HG02938 (cell line): ENCODE measurements around the gene EZH2.

Experiments used
- ATAC-seq: cut with Tn5 transposase; IDR thresholded peaks from one replicate; pipeline ENCODE4 v1.9.1; 2021; ENCODE audit warnings: mild to moderate bottlenecking, moderate library complexity; ENCODE audit not compliant: unreplicated experiment

The EZH2 gene

DNA sequence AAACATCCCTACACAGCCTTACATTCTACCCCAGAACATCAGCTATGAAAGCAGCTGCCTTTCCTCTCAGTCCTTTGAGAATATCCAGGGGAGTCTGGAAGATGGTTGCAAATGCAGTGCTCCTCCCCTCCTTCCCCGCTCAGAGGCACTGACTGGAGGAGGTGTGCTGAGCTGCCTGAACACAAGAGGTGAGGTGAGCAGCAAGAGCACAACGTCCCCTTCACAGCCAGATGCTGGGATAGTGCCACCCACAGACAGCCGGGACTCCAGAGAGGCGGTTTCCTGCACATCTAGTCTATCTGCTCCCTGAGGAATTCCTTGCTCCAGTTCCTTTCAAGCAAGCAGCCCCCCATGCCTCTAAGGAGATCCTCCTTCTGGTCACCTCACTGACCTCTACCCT is 74.2 kb downstream of the EZH2 start:
- ATAC-seq, result no peak

DNA sequence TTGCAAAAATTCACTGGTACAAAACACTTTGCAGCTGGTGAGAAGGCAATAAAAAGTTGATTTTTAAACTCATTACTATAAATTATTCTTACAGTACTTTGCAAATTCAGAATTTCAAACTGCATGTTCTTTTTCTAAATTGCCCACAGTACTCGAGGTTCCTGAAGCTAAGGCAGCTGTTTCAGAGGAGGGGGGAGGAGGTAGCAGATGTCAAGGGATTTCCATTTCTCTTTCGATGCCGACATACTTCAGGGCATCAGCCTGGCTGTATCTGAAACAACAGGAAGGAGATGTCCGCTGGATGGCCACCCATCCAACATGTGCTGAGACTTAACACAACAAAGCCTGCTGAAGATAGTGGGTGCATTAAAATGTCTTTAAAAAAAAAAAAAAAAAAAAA is 76.7 kb downstream of the EZH2 start:
- no peak for ATAC-seq

DNA sequence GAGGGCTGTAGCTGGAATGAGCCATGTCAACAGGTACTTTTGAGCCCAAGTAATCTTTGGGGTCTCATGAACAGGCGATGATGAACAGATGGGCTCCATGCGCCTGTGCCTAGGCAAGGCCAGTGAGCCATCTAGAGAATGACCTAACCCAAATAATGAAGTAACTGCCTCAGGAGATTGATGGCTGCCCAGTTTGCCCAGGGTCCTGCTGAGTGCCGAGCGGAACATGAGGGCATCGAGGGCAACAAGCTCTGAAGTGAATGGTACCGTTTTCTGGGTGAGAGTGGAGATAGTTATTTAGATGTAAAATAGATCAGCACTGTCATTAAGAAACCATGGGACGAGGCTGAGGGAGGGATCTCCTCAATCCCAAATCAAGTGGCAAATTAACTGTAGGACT is 77.9 kb downstream of the EZH2 start:
- ATAC-seq, result no peak

DNA sequence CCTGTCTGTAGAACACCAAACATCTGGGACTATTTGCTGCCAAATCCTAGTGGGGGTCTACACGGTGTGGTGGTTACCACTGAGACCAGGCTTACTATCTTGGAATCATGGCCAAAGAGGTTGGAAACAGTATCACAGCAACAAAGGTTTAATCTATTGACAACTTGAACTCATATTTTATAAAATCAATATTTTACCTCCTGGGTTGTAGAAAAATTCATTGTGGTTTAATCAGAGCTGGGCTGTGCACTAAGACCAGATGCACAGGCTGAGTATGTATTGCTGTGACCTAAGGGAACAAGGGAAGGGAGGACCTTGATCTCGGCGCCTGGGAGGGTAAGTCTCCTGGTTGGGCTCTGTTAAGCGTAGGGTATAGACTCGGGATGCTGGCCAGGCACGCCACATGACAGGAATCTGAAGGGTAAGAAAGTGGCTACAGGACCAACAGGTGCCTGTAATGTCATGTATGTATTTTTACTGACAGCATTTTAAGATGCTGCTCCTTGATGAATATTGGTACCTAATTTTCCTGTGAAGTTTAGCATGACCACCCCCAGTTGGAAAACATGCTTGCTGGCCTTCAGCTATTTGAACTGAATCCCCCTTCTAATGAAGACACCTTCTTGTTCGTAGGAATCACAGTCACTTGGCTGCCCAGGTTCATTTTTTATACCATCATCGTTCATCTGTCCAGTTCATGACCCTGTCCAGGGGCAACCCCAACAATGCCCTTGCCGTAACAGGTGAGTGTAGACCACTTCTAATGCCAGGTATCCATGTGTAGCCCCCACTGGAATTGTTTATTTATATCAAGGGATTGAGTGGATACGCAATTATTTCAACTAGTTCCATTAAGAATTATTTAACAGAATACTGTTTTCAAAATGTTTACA is 79.5 kb downstream of the EZH2 start:
- no peak for ATAC-seq

DNA sequence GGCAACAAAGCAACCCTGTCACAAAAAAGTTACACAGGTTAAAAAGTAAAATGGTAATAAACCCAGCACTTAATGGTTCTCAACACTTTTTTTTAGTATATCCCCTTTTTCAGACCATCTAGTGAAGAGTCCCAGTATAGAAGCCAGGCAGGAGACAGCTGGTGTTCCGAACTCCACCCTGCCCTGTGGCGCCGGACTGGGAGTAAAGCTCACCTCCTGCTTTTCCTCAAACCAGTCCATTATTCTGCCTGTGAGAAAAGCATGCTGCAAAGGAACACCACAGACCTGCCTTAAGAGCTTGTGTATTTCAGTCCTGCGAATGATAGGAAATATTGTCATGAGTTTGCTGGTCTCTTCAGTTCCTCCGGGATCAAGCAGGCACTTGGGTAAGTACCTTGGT is 81.0 kb downstream of the EZH2 start:
- ATAC-seq, result no peak

DNA sequence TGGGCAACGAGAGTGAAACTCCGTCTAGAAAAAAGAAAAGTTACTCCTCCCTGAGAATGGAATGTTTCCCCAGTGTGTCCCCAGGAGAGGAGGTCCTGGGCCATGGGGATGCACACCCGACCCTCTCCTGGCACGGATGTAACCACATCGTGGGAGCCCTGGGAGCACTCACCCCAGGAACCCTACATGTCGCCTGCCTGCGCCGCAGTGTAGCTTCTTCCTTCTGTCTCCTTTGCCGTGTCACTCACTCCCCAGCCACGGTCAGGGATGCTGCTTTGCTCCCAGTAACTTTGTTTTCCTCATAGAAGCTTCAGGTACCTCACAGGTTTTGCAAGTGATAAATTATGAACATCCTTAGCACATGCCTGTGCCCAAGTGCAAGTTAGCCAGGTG is 82.0 kb downstream of the EZH2 start:
- ATAC-seq, result no peak

DNA sequence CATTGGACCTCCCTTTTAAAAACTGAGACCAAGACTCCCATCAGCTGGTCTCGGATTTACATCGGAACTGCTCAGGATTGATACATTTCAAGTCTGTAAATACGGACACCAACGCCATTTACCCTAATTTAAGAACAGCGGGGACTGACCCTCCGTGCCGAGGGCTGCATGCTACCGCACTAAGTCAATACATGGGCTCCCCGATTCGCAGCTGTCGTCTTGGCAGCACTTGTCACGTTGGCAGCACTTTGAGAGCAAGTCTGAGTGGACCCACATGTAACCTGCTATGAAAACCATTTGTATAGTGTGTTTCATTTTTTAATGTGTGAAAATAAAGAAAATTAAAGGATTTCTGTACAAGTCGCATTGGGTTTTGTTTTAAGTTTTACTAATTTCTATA is 83.4 kb downstream of the EZH2 start:
- no peak for ATAC-seq

DNA sequence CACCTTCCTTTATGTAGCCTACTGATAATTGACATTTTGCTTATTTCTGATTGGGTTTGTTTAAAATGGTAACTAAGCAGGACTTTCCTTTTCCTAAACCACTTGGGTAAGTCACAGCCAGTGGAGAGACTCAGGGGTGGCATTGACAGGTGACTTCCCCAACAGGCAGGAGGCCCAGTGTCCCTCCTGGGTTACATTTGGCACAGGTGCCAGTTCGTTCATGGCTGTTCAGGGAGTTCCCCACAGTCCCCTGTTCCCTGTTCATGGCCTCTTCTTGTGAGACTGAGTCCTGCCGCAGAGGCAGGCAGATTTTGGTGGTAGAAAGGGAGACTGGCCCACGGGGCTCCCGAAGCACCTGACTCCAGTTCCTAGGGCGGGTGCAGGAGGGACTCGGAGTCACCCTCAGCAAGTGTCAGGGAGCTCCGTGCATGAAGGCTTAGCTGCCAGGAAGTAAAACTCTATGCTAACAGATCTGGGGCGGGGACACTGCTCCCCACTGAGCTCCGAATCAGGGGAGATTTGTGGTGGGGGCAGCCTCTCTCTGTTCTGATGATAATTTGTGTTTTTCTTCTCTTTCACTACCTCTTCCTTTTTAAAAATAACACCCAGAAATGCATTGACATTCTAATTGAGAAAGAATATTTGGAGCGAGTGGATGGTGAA is 84.1 kb downstream of the EZH2 start:
- ATAC-seq, result no peak

DNA sequence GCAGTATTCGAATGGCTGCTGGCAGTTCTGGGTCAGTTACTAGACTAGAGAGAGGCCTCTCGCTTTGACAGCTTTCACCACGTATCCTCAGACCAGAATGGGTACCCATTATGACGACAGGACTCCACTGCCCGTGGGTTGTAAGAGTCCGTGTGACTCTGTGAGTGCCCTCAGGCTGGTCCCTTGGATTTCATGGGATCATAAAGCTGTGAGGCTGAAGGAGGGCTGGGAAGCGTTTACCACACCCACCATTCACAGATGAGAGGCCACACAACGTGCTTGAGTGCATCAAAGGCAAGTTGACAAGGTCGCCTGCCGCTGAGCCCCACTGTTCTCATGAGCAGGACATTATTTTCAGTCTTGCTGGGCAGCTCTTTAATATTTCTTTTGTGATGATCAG is 87.2 kb downstream of the EZH2 start:
- ATAC-seq, result no peak

DNA sequence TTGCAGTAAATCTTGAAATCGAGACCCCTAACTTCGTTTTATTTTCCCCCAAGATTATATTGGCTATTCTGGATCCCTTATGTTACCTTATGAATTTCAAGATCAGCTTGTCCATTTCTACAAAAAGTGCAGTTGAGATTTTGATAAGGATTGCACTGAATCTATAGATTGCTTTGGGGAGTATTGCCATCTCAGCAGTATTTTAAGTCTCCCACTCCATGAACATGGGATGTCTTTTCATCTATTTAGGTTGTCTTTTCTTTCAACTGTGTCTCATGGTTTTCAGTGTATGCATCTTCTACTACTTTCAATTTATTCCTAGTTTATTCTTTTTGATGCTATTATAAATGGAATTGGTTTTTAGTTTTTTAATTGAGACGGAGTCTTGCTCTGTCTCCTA is 89.6 kb downstream of the EZH2 start:
- no peak for ATAC-seq

DNA sequence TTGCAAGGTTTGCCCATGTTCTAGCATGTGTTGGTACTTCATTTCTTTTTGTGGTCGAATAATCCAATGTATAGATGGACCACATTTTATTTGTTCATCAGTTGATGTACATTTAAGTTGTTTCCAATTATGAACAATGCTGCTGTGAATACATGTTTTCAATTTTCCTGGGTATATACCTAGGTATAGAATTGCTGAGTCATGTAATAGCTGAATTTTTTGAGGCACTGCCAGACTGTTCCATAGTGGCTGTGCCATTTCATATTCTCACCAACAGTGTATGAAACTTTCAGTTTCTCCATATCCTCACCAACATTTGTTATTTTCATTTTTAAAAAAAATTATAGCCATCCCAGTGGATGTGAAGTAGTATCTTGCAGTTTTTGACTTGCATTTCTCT is 90.5 kb downstream of the EZH2 start:
- no peak for ATAC-seq

DNA sequence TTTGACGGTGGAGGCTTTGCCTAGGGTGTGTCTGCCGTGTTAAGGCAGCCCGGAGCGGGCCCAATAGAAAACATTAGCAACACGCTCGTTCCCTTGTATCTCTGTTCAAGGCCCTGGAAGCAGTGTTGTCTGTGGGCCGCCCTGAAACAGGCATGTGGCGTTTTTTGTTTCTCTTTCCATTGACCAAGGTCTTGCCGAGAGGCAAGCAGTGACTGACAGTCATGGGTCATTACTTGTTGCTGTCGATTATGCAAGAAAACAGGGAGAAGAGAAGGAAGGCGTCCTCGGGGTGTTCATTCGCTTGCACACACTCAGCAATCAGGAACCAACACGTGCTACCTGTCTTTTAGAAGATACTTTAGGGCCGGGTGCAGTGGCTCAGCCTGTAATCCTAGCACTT is 92.5 kb downstream of the EZH2 start:
- no peak for ATAC-seq

DNA sequence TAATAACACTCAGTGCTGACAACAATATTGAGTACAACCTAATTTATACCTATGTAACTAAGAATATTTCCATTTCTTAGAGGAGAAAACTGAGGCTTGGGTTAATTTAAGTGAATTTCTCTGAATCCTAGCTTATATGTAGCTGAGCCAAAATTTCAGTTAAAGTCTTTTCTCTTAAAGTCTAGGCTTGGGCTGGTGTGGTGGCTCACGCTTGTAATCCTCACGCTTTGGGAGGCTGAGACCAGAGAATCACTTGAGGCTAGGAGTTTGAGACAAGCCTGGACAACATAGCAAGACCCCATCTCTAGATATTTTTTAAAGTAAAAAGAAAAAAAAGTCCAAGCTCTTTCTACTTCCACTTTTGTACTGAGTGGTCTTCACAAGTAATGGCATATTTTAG is 93.2 kb downstream of the EZH2 start:
- ATAC-seq, result no peak

DNA sequence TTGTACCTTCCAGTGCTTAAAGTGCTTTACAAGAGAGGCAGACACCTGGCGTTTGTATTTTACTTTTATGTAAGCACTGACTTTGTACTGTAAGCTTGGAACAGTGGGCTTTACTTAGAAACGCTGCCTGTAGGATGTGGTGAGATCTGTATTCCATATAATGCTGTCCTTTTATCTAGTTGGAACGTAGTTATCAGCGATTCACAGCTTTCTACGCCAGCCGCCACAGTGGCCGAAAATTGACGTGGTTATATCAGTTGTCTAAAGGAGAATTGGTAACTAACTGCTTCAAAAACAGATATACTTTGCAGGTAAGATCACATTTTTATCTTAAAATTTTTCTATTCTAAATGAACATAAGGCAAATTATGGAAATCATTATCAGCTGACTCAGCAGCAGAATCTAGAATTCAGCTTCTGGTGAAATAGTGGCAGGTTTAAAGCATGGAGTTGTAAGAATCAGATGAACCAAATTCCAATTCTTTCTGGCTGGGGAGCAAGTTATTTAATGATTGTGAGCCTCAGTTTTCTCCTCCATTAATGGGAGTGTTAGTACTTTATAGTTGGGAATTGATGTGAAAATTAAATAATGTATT is 93.9 kb downstream of the EZH2 start:
- ATAC-seq, result no peak

DNA sequence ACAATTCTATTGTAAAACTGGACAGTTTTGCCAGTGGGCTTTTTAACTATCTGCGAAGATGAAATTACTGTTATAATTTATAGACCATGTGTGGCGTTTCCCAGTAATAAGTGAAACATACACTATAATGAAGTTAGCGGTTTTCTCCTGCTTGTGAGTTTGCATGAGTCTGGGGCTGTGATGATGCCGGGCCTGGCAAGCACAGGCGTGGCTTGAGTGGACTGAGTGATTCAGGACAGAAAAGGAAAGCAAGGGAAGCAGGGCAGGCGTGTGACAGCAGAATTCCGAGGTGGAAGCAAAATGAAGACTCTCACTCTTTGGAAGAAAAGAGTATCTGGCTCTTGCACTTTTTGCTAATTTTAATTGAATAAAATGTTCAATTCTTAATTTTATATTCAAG is 94.9 kb downstream of the EZH2 start:
- no peak for ATAC-seq

DNA sequence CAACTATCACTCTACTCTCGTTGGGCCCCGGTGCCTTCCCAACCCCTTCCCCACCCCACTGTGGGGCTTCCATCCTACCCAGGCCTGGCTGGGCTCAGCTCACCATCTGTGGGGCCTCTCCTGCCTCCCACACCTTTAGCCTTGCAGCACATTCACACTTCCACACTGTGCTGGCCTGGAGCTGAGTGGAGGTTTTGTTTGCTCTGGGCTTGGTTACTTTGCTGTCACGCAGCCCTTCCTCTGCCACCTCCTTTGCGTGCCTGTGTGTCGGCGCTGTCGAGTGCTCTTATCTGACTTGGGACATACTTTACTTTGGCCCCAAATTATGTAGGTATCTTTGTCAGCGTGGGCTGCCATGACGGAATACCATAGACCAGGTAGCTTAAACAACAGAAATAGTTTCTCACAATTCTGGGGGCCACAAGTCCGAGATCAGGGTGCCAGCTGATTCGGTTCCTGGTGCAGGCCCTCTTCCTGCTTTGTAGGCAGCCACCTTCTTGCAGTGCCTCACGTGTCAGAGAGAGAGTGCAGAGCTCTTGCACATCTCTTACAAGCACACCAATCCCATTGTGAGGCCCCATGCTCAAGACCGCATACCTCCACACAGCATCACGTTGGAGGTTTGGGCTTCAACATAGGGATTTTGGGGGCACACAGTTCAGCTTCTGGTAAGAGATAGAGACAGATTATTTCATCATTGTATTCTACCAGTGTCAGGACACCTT is 96.4 kb downstream of the EZH2 start:
- ATAC-seq, result no peak

DNA sequence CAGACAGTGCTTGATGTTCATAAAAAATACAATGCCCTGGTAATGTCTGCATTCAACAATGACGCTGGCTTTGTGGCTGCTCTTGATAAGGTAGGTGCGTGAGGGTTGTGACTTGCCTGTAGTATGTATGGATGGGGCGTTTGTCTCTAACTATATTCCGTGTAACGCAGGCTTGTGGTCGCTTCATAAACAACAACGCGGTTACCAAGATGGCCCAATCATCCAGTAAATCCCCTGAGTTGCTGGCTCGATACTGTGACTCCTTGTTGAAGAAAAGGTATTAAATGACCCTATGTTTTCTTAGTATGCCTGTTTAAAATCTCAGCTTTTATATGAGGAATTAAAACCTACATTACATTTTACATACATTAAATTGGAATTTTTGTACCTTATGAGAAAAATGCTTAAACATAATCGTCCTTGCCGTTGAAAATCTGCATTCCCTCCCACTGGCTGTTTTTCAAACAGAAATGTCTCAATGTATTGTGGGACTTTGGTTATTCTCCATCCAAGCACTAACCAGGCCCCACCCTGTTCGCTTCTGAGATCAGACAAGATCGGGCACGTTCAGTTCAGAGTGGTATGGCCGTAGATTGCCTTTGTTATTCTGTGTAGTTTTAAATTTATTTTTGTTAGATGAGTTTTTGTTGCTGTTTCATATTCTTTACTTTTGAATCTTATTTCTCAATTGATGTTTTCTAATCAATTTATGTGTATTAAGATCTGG is 100.1 kb downstream of the EZH2 start:
- ATAC-seq, result no peak

DNA sequence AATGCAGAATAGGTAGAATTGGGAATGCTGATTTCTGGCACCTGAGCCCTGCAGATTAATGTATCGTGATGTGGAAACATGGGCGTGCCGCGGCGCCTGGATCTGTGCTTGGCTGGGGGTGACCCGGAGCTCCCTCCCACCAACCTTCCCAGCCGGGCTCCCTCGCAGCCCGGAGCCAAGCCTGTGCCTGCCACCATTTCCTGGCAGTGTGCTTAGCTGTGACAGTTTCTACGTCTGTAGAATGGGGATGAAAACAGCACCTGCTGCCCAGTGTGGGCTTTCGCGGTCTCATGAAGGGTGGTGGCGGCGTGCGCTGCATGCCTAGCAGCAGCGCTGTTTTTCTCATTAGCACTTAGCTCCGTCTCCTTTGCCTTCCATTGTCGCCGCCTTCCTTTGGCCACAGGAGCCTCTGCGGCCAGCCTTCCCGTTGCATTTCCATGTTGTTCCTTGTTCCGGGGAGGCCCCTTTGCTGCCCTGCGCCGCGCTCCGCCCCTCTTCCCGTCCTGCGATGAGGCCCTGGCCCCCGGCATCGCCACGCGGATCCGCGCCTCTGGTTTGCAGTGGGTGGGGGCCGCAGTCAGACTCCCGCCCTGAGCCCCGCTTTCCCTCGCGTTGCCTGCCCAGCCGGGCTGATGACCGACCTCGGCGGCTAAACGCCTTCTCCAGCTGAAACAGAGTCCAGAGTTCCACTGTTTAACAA is 101.2 kb downstream of the EZH2 start:
- ATAC-seq, result no peak

DNA sequence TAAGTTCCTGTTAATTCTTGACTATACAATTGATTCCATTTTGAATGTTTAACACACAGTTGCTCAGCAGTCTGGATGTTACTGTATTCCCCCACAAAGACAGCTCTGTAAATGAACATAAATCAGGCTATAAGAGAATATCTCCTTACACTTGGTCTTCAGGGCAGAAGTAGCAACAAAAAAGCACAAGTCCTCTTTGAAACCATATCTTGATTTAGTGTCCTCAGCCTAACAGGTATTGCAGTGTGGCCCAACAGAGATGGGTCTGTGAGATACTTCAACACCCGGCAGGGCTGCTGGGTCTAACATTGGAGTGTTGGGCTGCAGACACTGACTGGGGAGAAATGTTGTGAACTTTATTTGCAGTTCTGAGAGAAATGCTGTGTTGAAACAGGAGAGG is 109.6 kb downstream of the EZH2 start:
- ATAC-seq, result no peak

DNA sequence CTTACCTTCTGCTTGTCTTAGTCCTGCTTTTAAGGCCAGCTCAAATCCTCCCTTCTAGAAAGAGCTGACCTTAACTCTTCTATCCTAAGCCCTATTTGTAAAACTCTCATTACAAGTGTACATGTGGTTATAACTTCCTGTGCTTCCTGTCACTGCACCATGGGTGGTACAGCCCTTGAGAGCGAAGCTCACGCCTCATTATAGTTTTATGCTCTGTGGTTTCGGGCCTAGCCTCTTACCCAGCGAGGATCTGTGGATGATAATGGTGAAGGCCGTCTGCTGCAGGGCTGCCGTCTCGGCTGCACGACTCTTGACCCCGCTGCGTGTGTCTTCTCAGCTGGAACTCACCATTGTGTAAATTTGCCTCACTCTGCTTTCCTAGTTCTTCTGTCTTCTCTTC is 110.8 kb downstream of the EZH2 start:
- peak; percentile 75 for ATAC-seq
